Measurements from ENCODE around the gene COPS4.
"Not testable (repeated sequence)": the region's sequence is repeated elsewhere in the genome, so short reads cannot be mapped to it uniquely, and the experiment has no call there.

Gene COPS4

DNA sequence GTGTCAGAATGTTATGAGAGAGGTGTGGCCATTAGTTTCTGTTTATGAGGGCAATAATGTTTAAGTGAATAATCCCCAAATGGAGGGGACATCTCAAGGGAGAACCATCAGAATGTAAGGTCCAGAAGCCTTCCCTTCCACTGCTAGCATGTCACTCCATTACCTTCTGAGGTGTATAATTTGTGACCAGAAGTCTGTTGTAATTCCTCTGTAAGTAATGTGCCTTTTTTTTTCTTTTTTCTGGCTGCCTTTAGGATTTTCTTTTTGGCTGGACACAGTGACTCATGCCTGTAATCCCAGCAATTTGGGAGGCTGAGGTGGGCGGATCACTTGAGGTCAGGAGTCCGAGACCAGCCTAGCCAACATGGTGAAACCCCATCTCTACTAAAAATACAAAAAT is 10.8 kb upstream of the COPS4 start:
- DNase-seq = no peak

DNA sequence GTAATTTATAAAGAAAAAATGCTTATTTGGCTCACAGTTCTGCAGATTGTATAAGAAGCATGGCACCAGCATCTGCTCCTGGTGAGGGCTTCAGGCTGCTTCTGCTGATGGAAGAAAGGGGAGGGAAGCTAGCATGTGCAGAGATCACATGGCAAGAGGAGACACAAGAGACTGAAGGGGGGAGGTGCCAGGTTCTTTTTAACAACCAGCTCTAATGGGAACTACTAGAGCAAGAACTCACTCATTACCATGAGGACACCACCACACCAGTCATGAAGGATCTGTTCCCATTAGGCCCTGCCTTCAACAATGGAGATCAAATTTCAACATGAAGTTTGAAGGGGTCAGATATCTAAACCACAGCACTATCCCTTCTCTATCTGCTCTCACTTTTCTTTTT is 9.4 kb upstream of the COPS4 start:
- no peak for DNase-seq

DNA sequence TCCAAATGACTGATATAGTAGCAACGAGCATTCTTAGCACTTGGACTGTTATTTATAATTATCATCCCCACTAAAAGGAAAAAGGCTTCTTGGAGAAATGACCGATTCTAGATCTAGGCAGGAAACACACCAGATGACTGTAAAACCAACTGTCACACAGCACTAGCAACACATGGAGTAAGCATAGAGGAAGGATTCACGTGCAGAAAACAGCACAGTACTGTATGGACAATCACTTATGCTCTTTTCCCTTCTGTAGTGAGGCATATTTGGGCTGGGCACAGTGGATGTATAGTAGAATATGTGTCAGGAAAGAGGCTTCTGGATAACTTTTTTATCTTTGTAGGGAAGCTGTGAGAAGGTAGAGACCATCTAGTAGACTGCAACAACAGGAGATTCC is 6.0 kb upstream of the COPS4 start:
- no peak for DNase-seq

DNA sequence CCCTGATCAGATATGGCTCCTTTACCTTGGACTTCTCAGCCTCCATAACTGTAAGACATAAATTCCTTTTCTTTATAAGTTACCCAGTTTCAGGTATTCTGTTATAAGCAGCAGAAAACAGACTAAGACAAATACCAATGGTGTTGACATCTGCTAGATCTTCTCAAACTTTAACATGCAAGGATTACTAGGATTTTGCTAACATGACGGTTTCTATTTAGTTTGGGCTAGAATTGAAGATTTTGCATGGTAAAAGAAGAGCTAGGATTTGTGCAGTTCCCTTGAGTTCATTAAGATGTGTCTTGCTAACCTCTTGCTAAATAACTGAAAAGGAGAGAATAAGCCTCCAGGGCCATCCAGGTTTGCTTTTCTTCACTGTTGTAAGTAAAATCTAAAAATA is 5.3 kb upstream of the COPS4 start:
- DNase-seq = no peak

DNA sequence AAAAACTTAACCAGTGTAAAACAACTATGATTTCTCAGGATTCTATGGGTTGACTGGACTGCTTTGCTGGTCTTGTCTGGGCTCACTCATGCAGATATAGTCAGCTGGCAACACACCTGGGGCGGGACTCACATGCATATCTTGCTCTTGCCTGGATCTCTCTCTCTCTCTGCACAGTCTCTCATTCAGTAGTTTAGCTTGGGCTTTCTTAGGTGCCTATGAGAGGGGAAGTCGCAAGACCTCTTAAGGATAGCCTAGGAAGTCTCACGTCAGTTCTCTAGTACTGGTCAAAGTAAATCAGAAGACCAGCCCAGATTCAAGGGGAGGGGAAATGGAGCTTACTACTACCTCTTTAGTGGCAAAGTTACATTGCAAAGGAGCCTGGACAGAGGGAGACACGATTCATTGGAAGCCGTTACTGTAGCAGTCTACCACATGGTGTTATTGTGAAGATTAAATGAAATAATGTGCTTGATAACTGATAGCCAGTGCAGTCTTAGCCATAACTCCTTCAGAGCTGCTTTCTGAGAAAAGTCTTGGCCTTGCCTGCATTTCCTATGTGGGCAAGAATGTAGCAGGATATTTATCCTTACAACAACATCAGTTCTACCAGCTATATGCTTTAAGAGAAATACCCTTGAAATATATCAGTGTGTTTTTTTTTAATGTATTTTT is 2.1 kb downstream of the COPS4 start:
- peak; percentile 54 for DNase-seq

DNA sequence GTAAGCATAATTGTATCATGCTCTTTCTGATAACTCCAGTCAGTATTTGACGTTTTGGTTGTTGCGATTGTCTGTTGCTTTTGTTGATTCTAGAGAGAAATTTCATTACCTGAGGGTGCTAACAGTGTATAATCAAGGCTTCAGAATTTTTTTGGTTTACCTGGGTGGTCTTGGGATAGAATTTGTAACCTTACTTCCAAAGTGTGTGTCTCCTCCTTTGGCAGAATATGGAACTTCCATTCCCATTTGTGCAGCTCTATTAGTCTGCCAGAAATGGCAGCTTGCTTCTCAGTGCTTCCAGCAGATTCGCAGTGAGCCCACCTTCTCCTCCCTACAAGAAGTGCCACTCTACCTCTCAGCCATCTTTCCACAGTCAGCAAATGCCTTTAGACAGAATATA is 5.3 kb downstream of the COPS4 start:
- no peak for DNase-seq

DNA sequence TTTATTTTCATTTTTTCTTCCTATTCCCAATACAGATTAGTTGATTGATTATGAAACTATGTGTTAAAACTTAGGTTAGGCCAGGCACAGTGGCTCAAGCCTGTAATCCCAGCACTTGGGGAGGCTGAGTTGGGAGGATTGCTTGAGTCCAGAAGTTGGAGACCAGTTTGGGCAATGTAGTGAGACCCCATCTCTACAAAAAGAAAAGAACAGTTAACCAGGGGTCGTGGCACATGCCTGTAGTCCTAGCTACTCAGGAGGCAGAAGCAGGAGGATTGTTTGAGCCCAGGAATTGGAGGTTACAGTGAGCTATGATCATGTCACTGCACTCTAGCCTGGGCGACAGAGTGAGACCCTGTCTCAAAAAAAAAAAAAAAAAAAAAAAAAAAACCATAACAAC is 8.2 kb downstream of the COPS4 start:
- not testable (repeated sequence) for DNase-seq

DNA sequence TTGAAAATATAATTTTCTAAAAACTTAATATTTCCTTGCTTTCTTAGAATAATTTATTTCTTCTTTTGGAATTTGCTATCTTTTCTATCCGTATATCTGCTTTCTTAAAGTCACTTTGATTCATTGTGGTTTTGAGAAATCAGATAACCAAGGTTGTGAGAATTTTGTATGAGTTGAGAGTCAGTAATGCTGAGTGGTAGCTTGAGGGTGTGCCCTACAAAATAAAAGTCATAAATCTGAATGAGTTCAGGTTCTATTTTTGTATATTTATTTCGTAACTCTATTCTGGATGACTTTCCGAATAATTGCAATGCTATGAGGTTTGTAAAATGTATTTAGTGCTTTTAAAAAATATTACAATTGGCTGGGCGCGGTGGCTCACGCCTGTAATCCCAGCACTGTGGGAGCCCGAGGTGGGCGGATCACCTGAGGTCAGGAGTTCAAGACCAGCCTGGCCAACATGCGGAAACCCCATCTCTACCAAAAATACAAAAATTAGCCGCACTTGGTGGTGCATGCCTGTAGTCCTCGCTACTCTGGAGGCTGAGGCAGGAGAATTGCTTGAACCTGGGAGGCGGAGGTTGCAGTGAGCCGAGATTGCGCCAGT is 8.9 kb downstream of the COPS4 start:
- peak; percentile 34 for DNase-seq

DNA sequence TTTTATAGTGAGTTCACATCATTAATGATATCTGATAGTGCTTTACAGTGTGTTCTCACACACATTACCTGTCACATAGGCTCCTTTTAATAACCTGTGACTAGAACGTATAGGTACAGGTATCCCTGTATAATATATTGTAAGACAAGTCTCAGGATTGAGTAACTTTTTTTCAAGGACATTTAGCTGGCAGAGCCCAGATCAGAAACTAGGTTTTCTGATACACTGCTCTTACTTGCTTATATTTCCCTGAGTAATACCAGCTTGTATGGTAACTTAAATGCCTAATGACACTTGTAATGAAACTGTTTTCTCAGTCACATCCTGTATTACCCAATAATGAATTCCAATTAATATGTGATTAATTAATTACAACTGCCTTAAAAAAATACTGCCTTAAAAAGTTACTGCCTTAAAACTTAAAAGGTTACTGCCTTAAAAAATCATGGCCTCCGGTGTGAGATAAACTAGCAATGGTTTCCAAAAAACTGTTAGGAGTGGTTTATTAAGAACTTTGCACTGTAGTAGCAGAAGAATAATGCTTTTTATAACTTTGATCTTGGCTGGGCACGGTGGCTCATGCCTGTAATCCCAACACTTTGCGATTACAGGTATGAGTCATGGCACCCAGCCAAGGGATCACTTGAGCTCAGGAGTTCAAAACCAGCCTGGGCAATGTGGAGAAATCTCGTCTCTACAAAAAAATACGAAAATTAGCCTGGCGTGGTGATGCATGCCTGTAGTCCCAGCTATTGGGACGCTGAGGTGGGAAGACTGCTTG is 11.9 kb downstream of the COPS4 start:
- no peak for DNase-seq

DNA sequence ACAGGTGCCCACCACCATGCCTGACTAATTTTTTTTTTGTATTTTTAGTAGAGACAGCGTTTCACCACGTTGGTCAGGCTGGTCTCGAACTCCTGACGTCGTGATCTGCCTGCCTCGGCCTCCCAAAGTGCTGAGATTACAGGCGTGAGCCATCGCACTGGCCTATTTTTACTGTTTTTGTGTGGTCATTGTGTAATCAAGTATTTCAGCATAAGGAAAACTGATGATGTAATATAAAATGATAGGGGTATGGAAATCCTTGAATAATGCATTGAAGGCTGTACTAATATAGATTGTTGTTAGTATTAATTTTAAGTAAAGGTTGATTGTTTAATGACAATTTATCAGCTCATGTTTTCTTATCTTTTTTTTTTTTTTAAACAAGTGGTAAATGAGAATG is 13.8 kb downstream of the COPS4 start:
- not testable (repeated sequence) for DNase-seq

DNA sequence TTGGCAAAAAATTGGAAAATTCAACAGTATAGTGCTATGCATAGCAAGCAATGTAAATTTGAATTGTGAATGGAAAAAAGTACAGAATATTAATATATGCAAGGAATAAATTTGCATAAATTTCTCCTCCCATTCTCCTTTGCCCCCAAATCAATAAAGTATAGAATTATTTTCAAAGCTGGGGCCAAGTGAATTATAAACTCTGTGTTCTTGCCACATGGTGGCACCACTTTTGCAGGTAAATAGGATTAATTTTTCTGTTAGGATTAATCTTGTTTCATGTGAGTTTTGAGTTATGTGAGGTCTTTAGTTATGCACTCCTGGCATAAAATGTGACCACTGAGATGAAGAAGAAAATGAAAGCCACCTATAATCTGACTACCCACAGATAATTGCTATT is 19.9 kb downstream of the COPS4 start:
- DNase-seq = peak; percentile 53

DNA sequence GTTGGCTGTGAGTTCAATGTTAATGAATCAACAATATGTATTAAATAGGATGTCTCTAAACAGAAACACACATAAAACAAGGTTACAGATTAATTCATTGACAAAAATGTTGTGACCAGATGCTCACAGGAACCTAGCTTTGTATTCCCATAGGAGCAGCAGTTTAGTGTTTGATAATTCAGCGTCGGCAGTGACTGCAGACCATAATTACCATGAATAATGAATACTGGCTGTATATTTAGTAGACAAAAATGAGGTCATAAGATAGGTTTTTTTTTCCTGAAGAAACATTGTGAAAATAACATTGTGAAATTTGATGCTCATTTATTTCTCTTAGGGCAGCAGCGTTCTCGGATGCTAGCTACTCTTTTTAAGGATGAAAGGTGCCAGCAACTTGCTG is 27.8 kb downstream of the COPS4 start:
- no peak for DNase-seq

DNA sequence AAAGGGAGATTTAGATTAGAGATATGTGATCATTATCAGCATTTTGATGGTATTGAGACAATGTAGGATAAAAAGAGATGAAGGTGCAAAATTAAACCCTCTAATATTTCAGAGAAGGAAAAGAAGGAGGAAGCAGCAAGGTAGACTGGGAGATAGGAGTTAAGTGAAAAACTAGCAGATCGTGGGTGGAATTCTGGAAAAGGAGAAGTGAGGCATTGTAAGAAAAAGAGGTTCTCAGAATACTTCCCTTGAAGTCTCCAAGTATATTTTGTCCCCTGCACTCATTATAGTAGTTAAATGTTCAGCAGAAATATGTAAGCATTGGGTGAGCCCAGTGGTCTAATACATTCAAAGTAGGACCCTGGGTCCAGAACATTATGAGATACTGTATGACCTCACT is 30.3 kb downstream of the COPS4 start:
- no peak for DNase-seq

DNA sequence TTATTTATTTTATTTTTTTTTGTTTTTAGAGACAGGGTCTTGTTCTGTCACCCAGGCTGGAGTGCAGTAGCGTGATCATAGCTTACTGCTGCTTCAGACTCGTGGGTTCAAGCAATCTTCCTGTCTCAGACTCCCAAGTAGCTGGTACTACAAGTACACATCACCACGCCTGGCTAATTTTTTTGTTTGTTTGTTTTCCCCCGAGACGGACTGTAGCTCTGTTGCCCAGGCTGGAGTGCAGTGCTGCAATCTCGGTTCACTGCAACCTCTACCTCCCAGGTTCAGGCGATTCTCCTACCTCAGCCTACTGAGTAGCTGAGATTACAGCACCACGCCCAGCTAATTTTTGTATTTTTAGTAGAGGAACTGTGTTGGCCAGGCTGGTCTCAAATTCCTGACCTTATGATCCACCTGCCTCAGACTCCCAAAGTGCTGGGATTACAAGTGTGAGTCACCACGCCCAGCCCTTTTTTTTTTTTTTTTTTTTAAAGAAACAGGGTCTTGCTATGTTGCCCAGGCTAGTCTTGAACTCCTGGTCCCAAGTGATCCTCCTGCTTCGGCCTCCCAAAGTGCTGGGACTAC is 32.2 kb downstream of the COPS4 start:
- no peak for DNase-seq

DNA sequence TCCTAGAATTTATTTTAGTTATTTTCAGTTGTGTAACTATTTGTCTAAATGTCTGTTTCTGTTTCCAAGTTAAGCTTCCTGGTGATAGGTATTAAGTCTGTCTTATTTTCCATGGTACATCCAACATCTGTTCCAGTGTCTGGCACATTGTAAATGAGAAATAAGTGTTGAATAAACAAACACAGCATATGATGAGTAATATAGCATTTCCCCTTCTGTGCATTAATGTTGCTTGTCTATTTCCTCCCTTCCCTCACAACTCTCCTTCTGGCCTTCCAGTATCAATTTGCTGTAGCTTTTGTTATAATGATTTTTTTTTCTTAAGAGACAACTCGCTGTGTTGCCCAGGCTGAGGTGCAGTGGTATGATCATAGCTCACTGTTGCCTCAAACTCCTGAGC is 36.1 kb downstream of the COPS4 start:
- DNase-seq = no peak

DNA sequence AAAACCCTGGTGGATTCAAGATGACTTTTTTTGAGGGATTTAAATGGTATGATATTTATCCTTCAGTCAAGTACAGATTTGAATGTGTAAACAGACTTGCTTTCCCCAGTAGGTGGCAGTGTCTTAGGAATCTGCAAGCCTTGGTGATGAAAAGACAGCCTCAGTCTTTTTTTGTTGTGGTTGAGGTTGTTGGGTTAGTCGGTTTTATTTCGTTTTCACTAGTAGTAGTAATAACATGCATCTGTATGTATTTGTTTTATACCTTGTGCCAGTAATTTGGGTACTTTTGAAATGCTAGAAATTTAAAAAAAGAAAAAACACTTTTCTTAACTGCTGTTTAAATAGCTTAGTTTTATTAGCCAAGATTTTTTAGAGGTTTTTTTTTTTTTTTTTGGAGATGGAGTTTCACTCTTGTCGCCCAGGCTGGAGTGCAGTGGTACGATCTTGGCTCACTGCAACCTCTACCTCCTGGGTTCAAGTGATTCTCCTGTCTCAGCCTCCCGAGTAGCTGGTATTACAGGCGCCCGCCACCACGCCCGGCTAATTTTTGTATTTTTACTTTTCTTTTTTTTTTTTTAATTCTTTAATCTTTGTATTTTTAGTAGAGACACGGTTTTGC is 39.2 kb downstream of the COPS4 start:
- peak; percentile 88 for DNase-seq

DNA sequence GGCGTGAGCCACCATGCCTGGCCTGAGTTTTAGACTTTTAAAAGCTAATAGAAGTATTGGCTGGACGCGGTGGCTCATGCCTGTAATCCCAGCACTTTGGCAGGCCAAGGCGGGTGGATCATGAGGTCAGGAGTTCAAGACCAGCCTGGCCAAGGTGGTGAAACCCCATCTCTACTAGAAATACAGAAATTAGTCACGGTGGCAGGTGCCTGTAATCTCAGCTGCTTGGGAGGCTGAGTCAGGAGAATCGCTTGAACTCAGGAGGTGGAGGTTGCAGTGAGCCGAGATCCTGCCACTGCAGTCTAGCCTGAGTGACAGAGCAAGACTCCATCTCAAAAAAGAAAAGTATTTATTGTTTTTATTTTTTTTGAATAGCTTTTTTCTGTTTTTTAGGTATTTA is 39.8 kb downstream of the COPS4 start:
- DNase-seq = not testable (repeated sequence)

DNA sequence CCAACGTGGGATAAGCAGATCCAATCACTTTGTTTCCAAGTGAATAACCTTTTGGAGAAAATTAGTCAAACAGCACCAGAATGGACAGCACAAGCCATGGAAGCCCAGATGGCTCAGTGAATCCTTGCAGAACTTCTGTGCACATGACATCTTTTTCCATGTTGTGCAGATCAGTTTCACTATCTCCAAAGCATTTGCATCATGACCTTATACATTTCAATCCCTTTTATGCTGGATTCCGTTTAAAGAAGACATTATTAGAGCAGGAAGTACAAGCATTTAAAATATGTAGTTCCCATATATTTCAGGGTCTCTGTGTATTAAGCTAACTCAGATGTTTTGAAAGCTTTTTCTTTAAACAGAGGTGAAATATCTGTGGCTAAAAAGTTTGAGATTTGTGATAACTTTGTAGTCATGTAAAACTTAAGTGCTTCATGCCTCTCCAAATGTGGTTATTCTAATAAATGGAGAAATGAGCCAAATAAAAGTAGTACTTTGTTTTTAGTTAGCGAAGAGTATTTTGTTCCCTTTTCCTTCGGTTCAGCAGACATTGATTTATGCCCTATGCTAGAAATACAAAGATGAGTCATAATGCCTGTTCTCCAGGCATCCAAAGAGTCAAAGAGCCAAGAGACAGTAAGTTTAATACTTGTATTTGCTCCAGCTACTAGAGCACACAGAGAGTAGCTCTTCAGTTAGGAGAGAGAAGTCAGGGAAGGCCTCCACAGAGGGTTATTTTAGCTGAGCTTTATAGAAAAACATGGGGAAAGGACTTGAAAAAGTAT is 40.5 kb downstream of the COPS4 start:
- DNase-seq = no peak

DNA sequence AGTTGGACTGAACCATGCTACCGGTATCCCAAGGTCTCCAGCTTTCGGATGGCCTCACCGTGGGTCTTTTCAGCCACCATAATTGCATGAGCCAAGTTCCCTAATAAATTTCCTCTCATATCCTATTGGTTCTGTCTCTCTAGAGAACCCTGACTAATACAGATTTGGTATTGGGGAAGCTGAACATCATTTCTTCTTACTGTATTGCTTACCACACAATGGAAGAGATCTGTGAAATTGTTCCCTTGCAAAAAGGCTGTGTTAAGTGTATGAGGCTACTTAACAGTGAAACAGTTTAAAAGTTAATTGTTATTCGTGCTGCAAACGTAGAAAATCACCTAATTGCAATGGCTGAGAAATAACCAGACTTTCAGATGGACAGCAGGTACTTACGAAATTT is 45.6 kb downstream of the COPS4 start:
- DNase-seq = no peak

DNA sequence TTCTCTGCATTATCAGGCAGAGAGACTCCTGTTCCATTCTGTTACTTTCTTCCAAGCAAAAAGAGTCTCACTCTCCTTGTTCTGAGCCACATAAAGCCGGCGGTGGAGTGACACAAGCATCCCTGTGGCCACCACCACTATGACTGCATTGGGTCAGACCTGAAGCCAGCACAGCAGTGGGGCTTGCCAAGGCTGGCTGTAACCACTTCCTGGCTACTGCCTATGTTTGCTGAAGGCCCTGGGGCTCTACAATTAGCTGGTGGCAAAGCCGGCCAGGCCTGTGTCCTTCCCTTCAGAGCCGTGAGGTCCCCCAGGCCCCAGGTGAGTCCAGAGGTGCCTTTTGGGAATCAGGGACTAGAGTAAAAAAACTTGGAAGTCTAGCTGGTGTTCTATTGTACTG is 47.8 kb downstream of the COPS4 start:
- peak; percentile 28 for DNase-seq

DNA sequence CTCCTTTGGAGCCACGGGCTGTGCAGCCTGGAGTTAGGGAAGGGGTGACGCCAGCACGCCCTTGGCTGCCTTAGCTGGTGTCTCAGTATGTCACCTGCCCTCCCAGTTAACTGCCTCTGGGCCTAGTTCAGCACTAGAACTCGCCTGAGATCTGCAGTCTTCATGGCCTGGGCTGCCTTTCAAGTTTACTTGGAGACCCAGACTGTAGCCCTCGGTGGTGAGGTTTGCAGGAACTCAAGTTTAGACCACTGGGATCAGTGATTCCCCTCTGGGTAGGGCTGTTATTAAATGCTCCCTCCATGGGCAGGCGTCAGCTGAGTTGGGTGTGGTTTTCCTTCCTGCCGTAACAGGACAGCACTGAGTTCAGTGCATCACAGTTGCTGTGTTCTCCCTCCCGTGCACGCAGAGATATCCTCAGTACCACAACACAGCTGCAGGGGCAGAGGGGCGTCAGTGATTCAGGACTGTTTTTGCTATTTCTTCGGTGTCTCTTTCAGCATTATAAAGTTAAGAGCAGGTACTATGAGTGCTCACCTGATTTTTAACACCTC is 49.0 kb downstream of the COPS4 start:
- DNase-seq = peak; percentile 66

DNA sequence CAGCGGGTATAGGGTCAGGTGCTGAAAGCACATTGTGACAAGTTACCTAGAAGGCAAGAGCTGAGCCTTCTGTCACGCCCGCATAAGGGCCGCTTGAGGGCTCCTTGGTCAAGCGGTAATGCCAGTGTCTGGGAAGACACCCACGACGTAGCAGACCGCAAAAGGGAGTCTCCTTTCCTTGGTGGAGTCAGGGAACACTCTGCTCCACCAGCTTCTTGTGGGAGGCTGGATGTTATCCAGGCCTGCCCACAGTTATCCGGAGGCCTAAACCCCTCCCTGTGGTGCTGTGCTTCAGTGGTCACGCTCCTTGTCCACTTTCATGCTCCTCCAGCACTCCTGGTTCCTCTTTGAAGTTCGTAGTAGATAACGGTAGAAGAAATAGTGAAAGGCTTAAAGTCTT is 50.0 kb downstream of the COPS4 start:
- DNase-seq = not testable (repeated sequence)
